Measurements from ENCODE around the gene VWA5B1.

Gene VWA5B1

GRCh38 chr1:20368866-20369470 is 78.3 kb downstream of the VWA5B1 start:
- no peak for DNase-seq

- no peak for DNase-seq
Measured at GRCh38 chr1:20370698-20371097, 80.0 kb downstream of the VWA5B1 start.

DNA sequence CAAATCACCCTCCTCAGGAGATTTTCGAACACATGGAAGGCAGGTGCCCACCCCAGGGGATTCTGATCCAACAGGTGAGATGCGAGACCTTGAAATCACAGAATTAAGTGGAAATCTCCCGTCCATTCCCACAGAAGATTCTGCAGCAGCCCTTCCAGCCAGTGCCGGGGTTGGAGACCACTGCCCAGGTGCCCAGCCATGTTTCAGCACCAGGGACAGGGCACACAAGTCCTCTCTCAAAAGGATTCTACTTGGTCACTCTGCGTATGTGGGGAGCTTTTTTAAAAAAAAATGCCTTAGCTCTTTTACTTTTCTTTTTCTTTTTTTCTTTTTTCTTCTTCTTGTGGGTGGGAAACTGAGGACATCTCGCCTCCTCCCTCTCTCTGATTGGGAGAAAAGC is 80.7 kb downstream of the VWA5B1 start:
- no peak for DNase-seq

GRCh38 chr1:20371883-20372282 is 81.2 kb downstream of the VWA5B1 start:
- DNase-seq: no peak

DNA sequence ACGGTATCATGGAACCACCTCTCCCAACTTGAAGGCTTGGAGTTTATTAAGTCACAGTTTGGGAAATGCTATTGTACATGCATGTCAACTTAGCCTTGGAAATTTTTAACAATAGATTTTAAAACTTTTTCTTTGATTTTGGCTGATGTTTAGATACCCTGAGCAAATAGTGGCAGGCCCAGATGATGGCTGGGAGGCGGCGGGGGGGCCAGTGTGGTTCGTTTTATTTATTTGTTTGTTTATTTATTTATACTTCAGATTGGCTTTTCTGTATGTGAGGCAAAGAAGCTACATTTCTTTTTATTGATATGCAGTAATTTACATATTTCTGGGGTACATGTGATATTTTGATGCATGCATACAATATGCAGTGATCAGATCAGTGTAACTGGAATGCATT is 82.0 kb downstream of the VWA5B1 start:
- DNase-seq: no peak

DNA sequence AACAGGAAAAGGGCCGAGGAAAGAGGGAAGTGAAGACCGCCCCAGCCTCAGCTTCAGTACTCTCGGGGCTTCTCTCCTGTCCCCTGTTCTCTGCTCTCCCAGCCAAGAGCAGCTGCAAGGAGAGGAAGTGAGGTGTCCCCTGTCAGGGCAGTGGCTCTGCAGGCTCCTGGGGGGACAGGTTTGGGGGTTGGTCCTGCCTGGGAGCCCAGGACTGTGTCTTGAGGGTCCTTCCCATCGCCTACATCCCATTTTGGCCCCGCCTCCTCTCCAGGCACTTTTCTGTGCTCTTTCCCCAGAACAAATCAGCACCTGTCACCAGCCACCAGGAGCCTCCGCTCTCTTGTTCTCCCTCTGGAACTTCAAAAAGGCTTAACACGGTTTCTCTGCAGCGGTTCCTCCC is 82.6 kb downstream of the VWA5B1 start:
- DNase-seq: no peak

- DNase-seq: no peak
Measured at GRCh38 chr1:20373764-20374163, 83.1 kb downstream of the VWA5B1 start.

DNA sequence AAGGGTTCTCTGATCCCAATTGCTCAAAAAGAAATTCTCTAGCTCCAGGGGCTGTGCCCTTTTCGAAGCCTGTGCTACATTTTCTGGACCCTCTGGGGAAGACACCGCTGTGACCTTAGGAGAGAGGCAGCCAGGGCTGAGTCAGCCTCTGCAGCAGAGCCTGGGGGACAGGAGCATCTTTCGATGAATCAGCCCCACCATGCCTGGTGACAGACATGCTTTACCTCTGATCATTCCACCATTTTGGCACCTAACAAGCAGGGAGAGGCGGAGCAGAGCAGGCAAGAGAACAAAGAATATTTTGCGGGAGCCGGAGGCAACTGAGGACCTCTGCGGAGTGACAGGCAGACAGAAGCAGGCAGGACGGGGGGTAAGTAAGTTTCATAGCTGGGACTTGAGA is 84.9 kb downstream of the VWA5B1 start:
- no peak for DNase-seq

GRCh38 chr1:20376171-20376570 is 85.5 kb downstream of the VWA5B1 start:
- no peak for DNase-seq

- peak; percentile 54 for DNase-seq
Measured at GRCh38 chr1:20376880-20377494, 86.3 kb downstream of the VWA5B1 start.

- DNase-seq: no peak
Measured at GRCh38 chr1:20377516-20378270, 87.0 kb downstream of the VWA5B1 start.

- DNase-seq: no peak
Measured at GRCh38 chr1:20379075-20379474, 88.4 kb downstream of the VWA5B1 start.

DNA sequence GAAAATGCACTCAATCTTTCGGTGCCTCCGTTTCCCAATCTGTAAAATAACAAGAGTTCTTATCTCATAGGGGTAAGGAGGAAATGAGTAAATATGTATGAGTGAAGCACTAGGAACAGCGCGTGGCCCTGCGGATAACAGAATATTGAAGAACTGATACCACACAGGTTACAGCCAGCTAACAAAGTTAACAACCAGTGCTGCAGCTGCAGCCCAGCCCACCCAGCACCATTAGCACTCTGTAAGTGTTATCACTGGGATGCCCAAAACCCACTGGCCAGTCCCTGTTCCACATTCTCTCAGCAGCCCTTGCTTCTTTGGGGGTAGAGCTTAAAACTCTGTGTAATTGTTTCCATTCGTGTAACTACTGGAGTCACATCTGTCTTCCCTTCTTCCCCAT is 89.5 kb downstream of the VWA5B1 start:
- DNase-seq: no peak

- DNase-seq: no peak
Measured at GRCh38 chr1:20380616-20381035, 90.0 kb downstream of the VWA5B1 start.

DNA sequence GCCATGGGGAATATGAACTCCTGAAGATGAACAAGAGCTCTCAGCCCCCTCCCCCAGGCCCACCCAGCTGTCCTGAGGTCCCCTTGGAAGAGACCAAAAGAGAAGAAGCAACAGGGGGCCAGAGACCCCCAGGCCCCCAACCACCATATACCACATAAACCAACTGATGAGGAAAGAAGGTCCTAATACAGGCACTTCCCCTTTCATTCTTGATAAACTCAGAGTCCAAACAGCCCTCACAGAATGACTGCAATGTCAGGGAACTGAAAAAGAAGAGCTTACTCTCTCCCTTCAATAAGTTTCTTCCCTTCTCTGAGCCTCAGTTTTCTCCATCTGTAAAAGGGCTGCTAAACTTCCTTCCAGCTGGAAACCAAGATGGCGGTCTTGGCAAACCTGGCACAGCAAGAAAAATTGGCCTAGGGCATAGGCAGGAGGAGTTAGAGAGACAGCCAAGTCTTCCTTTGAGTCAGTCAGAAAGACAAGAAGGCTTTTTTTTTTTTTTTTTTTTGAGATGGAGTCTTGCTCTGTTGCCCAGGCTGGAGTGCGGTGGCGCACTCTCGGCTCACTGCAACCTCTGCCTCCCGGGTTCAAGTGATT is 90.5 kb downstream of the VWA5B1 start:
- no peak for DNase-seq

- no peak for DNase-seq
Measured at GRCh38 chr1:20381961-20382360, 91.3 kb downstream of the VWA5B1 start.

DNA sequence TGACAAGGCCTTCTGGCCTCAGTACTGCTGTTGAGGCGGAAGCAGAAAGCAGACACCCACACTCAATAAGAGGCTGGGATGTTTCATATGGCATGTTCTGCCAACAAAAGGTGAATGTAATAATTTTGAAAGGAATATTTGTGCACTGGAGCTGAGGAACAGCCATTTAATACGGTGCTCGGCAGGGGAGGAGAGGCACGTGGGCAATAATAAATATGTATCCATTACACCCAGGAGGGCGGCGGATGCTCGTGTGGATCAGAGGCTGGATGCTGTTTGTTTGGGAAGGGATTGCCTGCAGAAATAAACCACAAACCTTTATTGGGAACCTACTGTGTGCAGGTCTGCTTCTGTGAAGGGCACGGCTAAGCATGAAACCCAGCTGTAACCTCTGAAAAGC is 92.0 kb downstream of the VWA5B1 start:
- no peak for DNase-seq

DNA sequence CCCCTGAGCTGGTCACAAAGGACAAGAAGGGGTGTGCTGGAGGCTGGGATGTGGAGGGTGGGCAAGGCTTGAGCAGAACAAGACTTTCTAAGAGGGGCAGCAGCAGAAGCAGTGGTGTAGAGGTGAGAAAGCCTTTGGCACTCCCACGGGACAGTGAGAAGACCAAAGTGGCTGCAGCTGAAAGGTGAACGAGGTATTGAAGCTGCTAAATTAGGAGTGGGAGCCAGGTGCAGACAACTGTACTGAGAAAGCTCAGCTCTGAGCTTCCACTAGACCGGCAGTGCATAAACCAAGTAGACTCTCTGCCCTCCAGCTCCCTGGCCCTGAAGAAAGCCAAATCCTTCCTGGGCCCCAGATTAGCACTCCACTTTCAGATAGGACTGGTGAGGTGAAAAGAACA is 93.0 kb downstream of the VWA5B1 start:
- DNase-seq: no peak

DNA sequence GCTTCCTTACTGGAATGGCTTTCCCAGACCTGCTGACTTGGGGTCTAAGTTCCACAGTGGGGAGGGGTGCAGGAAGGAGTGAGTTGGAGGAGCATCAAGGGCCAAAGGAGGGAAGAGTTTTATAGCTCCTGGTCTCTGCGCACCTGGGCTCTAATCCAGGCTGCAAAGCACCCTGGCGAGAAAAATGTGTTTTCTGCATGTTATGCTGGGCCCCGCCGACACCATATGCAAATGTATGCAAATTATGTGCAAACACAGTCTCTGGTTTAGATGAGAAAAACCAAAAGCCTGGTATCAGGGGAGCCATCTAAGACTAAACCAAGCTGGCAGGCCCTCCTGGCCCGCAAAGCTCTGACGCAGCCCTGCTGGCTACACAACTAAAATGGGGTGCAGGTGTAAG is 95.0 kb downstream of the VWA5B1 start:
- DNase-seq: no peak

GRCh38 chr1:20386323-20387081 is 95.8 kb downstream of the VWA5B1 start:
- DNase-seq: no peak

DNA sequence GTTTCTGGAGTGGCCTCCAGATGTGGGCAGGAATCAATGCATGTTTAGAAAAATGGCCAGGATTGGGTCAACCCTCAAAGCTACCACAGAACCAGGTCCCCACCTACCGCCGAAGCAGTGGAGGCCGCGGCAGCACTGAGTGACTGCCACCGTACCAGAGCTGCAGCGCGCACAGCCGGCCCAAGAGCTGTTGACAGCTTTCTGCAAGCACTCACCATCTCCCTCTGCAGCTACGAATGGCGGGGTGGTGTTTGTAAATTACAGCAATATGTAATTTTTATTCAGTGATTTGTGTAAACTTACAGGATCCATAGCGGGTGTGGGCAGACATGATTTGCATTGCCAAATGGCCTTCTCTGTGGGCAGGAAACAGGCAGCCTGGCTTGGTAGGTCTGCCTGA is 98.9 kb downstream of the VWA5B1 start:
- DNase-seq: no peak

- DNase-seq: no peak
Measured at GRCh38 chr1:20390589-20391331, 100.1 kb downstream of the VWA5B1 start.

GRCh38 chr1:20395255-20395654 is 104.6 kb downstream of the VWA5B1 start:
- no peak for DNase-seq

All from activated CD8-positive, alpha-beta memory T cell treated with anti-CD3 and anti-CD28 coated beads, Interleukin-2, amount 50 U/mL, for 4 hours (primary cell).